Activated naive CD4-positive, alpha-beta T cell treated with anti-CD3 and anti-CD28 coated beads, Interleukin-2, amount 50 U/mL, for 72 hours (primary cell): ENCODE measurements around the gene COTL1. TPM values are rescaled to one million over a fixed set of nuclear protein-coding genes. Genes with fewer than 3 reads are reported as not detected.

Experiments used
- ATAC-seq, 2 donors: fragments of 150-1000 bp; cut with Tn5 transposase; 2 replicates each; pipeline ENCODE4 v1.10.0; 2021; ENCODE audit warnings: mild to moderate bottlenecking in 2 of 2, moderate library complexity in 2 of 2
- DNase-seq, 2 donors: peaks; one replicate each; pipeline ENCODE4 v3.0.0; 2021 to 2022; ENCODE audit warnings: low spot score in 2 of 2
- H3K27ac Mint-ChIP-seq, 2 donors: one replicate each; pipeline ENCODE4 v1.8.0; 2022; ENCODE audit warnings: mild to moderate bottlenecking in 2 of 2, mixed read lengths in 2 of 2
- H3K36me3 Mint-ChIP-seq, 2 donors: one replicate each; pipeline ENCODE4 v1.8.0; 2022; ENCODE audit warnings: mixed read lengths in 2 of 2
- H3K9me3 Mint-ChIP-seq, 2 donors: one replicate each; pipeline ENCODE4 v1.8.0; 2022; ENCODE audit warnings: mixed read lengths in 2 of 2
- total RNA-seq, 2 donors: library from RNA; stranded (reverse); gene quantifications; one replicate each; pipeline ENCODE4 v1.2.3, GENCODE V29; 2022

COTL1 gene
- total RNA-seq, result 100 to 1,000 TPM; 277 to 583 TPM

GRCh38 chr16:84617791-84618580 is at the start of gene COTL1:
Gene COTL1 (minus strand): TSS chr16:84618078. CDS start chr16:84617914, 164 bp downstream.
- Mint-ChIP-seq H3K36me3 (peaks cover 36 to 44% of the 10 kb centered on the region in 2 donors), H3K27ac (peak within 1 kb of the TSS; percentile 86 to 92), H3K9me3 (no peaks in the 10 kb centered on the region)
- ATAC-seq, result peak; percentile 81 to 89
- DNase-seq, result peak; percentile 90 to 96

GRCh38 chr16:84665843-84666242 is 48.0 kb upstream of the COTL1 start:
- Mint-ChIP-seq H3K9me3 (no peaks in the 10 kb centered on the region), H3K27ac (no peak overlapping the region), H3K36me3 (peaks cover 0 to 6% of the 10 kb centered on the region in 2 donors)
- no peak for ATAC-seq
- no peak for DNase-seq

GRCh38 chr16:84665359-84665758 is 47.5 kb upstream of the COTL1 start:
- no peaks in the 10 kb centered on the region for H3K9me3 Mint-ChIP-seq
- H3K36me3 Mint-ChIP-seq, result peaks cover 0 to 6% of the 10 kb centered on the region in 2 donors
- ATAC-seq, result no peak
- DNase-seq, result no peak
- peak overlapping the region in 1 of 2 donors; percentile 72 for H3K27ac Mint-ChIP-seq

DNA sequence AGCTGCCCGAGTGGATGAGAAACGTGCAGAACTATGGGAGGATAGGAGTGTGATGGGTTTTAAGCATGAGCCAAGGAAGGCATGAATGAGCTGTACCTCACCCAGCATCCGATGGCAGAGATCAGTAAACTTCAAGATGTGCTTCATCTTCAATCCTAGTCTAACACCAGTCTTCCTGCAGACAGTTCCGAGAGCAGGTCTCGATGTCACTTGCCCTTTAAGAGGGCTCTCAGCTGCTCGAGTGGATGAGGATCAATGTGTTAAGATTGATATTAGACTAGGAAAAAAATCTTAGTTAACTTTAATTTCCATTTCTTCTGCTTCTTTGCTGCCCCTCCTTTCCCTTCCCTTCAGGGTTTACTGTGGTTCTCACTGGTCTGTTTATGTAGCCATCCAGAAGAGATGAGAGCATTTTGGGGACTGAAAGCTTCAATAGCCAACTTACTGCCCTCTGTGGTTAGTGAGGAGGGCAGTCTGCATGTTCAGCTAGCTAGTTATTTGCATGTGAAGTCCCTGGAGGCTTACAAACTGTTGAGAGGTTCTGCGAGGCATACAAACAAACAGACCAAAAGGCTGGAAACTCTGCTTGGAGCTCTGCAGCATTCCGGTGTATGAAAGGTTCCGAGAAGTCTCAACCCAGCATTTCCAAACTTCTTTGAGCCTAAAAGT is 45.7 kb upstream of the COTL1 start:
- Mint-ChIP-seq H3K9me3 (no peaks in the 10 kb centered on the region), H3K36me3 (peaks cover 0 to 13% of the 10 kb centered on the region in 2 donors), H3K27ac (no peak overlapping the region)
- ATAC-seq (no peak), DNase-seq (no peak)

GRCh38 chr16:84662471-84662870 is 44.6 kb upstream of the COTL1 start:
- ATAC-seq (no peak), DNase-seq (no peak)
- no peak overlapping the region for H3K27ac Mint-ChIP-seq
- H3K36me3 Mint-ChIP-seq, result peaks cover 0 to 19% of the 10 kb centered on the region in 2 donors
- H3K9me3 Mint-ChIP-seq, result no peaks in the 10 kb centered on the region

GRCh38 chr16:84661418-84662060 is 43.7 kb upstream of the COTL1 start:
- Mint-ChIP-seq H3K36me3 (peaks cover 0 to 19% of the 10 kb centered on the region in 2 donors), H3K9me3 (no peaks in the 10 kb centered on the region), H3K27ac (peak overlapping the region in 1 of 2 donors; percentile 14)
- DNase-seq, result no peak
- no peak for ATAC-seq

GRCh38 chr16:84660973-84661372 is 43.1 kb upstream of the COTL1 start:
- H3K9me3 Mint-ChIP-seq, result no peaks in the 10 kb centered on the region
- ATAC-seq (no peak), DNase-seq (no peak)
- no peak overlapping the region for H3K27ac Mint-ChIP-seq
- peaks cover 0 to 19% of the 10 kb centered on the region in 2 donors for H3K36me3 Mint-ChIP-seq

GRCh38 chr16:84659656-84660300 is 41.9 kb upstream of the COTL1 start:
- peaks cover 0 to 23% of the 10 kb centered on the region in 2 donors for H3K36me3 Mint-ChIP-seq
- no peaks in the 10 kb centered on the region for H3K9me3 Mint-ChIP-seq
- DNase-seq (no peak), ATAC-seq (no peak)
- H3K27ac Mint-ChIP-seq, result peak overlapping the region in 1 of 2 donors; percentile 40

DNA sequence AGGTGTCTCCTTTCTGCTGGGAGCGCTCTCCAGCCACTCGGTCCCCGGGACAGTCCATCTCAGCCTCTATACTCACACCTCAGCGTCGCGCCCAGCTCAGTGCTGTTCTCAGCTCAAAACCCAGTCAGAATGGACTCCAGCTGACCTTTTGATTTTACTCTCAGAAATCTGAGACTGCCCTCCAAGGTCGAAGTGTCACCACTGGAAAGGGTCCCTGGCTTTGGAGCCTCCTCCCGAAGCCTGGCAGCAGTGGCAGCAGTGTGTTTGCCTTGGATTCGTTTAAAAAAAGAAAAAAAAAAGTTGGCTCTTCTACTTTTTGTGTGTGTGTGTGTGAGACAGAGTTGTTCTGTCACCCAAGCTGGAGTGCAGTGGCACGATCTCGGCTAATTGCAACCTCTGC is 40.8 kb upstream of the COTL1 start:
- DNase-seq, result no peak
- Mint-ChIP-seq H3K9me3 (no peaks in the 10 kb centered on the region), H3K27ac (peak overlapping the region in 1 of 2 donors; percentile 55), H3K36me3 (peaks cover 0 to 23% of the 10 kb centered on the region in 2 donors)
- ATAC-seq, result no peak

GRCh38 chr16:84657229-84657837 is 39.5 kb upstream of the COTL1 start:
- ATAC-seq, result no peak
- H3K9me3 Mint-ChIP-seq, result no peaks in the 10 kb centered on the region
- DNase-seq, result no peak
- H3K36me3 Mint-ChIP-seq, result peaks cover 0 to 34% of the 10 kb centered on the region in 2 donors
- peak overlapping the region in 1 of 2 donors; percentile 60 for H3K27ac Mint-ChIP-seq

- H3K36me3 Mint-ChIP-seq, result peaks cover 0 to 34% of the 10 kb centered on the region in 2 donors
- ATAC-seq (no peak), DNase-seq (no peak)
- H3K9me3 Mint-ChIP-seq, result no peaks in the 10 kb centered on the region
- H3K27ac Mint-ChIP-seq, result peak overlapping the region; percentile 54 to 97
Observed at GRCh38 chr16:84656649-84657048, 38.8 kb upstream of the COTL1 start.

DNA sequence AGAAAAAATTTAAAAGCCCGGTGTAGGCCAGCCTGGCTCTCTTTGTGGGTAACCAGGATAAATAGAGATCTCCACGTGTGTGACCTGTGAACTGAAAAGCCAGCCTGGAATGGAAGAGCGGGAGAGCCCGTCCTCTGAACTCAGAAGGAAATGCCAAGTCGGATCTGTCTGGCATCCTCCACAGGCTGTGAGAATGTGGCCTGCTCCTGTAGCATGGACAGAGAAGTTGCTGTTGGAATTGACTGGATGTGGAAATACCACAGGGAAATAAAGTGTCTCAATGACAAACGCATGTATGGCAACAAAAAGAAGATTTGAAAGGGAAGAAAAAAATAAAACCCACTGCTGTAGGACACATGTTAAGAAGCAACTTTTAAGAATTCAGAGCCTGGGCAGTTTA is 37.1 kb upstream of the COTL1 start:
- Mint-ChIP-seq H3K36me3 (peaks cover 5 to 46% of the 10 kb centered on the region in 2 donors), H3K9me3 (no peaks in the 10 kb centered on the region), H3K27ac (peak overlapping the region in 1 of 2 donors; percentile 60)
- DNase-seq (no peak), ATAC-seq (no peak)

GRCh38 chr16:84654238-84654637 is 36.4 kb upstream of the COTL1 start:
- peaks cover 5 to 47% of the 10 kb centered on the region in 2 donors for H3K36me3 Mint-ChIP-seq
- H3K27ac Mint-ChIP-seq, result no peak overlapping the region
- DNase-seq, result no peak

DNA sequence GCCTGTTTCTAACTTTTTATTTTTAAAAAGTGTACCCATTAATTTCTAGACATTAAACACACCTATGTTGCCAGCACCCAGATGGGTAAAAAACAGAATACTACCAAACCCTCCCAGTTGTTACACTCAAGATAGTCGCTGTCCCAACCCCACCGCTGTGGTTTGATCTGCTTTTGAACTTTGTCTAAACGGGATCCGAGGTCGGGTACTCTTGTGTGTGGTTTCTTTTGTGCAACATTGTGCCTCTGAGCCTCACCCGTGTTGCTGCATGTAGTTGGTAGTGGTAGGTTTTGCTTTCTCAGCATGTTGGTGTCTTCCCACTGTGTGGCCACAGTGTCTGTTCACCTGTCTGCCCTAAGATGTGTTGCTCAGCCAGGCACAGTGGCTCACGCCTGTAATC is 34.7 kb upstream of the COTL1 start:
- ATAC-seq (no peak), DNase-seq (no peak)
- Mint-ChIP-seq H3K36me3 (peaks cover 9 to 40% of the 10 kb centered on the region in 2 donors), H3K9me3 (no peaks in the 10 kb centered on the region), H3K27ac (no peak overlapping the region)

More at GRCh38 chr16:84654238-84654637, 36.4 kb upstream of the COTL1 start:
- no peaks in the 10 kb centered on the region for H3K9me3 Mint-ChIP-seq
- ATAC-seq, result no peak

- ATAC-seq (no peak), DNase-seq (no peak)
- peaks cover 10 to 42% of the 10 kb centered on the region in 2 donors for H3K36me3 Mint-ChIP-seq
- no peaks in the 10 kb centered on the region for H3K9me3 Mint-ChIP-seq
- peak overlapping the region in 1 of 2 donors; percentile 28 for H3K27ac Mint-ChIP-seq
Observed at GRCh38 chr16:84650062-84650991, 32.4 kb upstream of the COTL1 start.
